Subcutaneous adipose tissue (tissue), 4 donors: Measurements from ENCODE around the gene P2RX7. TPM values are rescaled to one million over a fixed set of nuclear protein-coding genes. Genes with fewer than 3 reads are reported as not detected.

Source experiments
- total RNA-seq, 4 donors: library from RNA; depleted of rRNA; stranded (reverse); fragments of >200 nt; gene quantifications; one replicate each; pipeline ENCODE4 v1.1.0, GENCODE V29; 2016
- TF ChIP-seq, protein P1 (sequence below): fragments of 450-650 bp; IDR thresholded peaks from one replicate; pipeline ENCODE4 v1.5.1; 2016; ENCODE audit warnings: low read depth, mild to moderate bottlenecking, control low read depth, antibody characterized with exemption, moderate library complexity

P2RX7 gene
- total RNA-seq, 4 donors from 2014 or later: 2.4 to 29.2 (median 5.0) TPM

DNA sequence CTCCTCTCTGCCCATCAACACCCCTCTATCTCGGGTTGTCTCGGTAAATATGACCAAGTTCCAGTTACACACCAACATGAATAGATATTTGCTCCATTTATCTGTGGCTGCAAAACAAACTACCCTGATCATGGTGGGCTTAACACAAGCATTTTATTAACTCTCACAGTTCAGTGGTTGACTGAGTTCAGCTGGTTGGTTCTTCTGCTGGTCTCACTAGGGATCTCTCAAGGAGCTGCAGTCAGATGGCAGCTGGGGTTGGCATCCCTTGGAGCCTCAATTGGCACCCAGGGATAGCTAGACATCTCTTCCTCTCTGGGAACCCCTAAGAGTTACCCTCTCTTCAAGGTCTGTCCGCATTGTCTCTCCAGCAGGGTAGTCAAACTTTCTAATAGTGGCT is 25.4 kb downstream of the P2RX7 start:
- TF ChIP-seq, protein P1, sequence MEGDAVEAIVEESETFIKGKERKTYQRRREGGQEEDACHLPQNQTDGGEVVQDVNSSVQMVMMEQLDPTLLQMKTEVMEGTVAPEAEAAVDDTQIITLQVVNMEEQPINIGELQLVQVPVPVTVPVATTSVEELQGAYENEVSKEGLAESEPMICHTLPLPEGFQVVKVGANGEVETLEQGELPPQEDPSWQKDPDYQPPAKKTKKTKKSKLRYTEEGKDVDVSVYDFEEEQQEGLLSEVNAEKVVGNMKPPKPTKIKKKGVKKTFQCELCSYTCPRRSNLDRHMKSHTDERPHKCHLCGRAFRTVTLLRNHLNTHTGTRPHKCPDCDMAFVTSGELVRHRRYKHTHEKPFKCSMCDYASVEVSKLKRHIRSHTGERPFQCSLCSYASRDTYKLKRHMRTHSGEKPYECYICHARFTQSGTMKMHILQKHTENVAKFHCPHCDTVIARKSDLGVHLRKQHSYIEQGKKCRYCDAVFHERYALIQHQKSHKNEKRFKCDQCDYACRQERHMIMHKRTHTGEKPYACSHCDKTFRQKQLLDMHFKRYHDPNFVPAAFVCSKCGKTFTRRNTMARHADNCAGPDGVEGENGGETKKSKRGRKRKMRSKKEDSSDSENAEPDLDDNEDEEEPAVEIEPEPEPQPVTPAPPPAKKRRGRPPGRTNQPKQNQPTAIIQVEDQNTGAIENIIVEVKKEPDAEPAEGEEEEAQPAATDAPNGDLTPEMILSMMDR: no peak

GRCh38 chr12:121159467-121160307 is 27.0 kb downstream of the P2RX7 start:
- TF ChIP-seq, protein P1: no peak

DNA sequence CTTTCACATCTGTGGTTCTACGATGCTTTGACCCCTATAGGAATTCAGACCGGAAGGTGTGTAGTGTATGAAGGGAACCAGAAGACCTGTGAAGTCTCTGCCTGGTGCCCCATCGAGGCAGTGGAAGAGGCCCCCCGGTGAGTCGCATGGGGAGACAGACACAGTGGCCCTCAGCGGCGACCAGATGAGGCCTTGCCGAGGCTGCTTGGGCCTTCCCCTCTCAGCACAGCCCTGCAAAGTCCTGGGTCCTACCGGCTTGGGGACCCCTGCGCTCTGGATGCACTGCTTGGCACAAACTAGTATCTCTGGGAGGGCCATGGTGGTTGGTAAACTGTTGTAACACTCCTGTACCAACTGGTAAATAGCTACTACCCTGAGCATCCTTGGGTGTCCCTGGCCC is 29.7 kb downstream of the P2RX7 start:
- TF ChIP-seq, protein P1: no peak

DNA sequence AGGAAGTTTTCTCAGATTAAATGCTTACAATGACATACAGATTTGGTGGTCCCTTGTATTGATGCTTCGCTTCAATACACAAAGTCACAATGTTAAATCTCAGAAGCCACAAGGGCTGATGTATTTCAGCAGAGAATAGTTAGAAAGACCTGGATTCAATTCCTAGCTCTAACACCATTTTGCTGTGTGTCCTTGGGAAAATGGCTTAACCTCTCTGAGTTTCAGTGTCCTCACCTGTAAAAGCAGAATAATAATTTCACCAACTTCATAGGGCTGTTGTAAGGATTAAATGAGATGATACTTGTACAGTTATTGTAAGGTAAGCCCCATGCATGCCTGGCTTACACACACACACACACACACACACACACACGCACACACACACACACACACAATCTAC is 30.3 kb downstream of the P2RX7 start:
- TF ChIP-seq, protein P1: no peak

DNA sequence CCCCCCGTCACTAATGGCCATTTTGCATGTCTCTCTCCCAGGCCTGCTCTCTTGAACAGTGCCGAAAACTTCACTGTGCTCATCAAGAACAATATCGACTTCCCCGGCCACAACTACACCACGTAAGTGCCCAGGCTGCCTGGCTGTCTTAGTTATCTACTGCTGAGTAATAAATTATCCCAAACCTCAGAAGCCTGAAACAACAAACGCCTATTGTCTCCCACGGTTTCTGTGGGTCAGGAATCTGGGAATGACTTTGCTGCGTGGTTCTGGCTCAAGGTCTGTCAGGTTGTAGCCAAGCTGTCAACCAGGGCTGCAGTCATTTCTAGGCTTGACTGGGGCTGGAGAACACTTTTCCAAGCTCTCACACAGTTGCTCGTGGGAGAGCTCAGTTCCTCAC is 32.6 kb downstream of the P2RX7 start:
- TF ChIP-seq, protein P1: no peak

- TF ChIP-seq, protein P1: no peak
Measured at GRCh38 chr12:121166356-121166755, 33.7 kb downstream of the P2RX7 start.

DNA sequence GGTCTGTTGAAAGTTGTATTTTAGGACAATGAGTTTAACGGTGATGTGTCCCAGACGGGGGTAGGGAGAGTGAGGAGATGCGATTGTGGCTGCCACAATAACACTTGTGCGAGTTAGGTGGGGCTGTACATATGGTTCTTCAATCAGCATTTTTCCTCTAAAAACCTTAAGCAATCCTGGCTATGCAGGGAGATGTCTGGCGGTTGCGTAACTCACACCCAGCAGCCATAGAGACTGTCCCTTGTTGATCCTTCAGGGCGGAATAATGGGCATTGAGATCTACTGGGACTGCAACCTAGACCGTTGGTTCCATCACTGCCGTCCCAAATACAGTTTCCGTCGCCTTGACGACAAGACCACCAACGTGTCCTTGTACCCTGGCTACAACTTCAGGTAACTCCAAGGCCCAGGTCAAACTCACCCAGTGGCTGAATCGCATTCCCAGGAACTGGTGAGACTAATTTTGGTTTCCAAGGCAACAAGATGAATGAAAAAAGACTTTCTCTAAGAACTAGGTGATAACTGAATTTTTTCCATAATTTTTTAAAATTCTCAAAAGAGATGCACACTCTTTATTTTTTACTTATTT is 34.6 kb downstream of the P2RX7 start:
- TF ChIP-seq, protein P1: no peak
